H1 (cell line): ENCODE measurements around the gene SLC35E4. TPM values are rescaled to one million over a fixed set of nuclear protein-coding genes. Genes with fewer than 3 reads are reported as not detected.
"Not testable (repeated sequence)": the region's sequence is repeated elsewhere in the genome, so short reads cannot be mapped to it uniquely, and the experiment has no call there.

Source experiments
- CTCF ChIA-PET: fragments of 300-600 bp; sonication (Branson Sonifier 250); formaldehyde crosslinking; loops from one replicate; lab custom pipeline; 2021; ENCODE audit not compliant: partially characterized antibody; lab: Charles Lee
- POLR2A ChIA-PET: fragments of 300-600 bp; sonication (Branson Sonifier 250); formaldehyde crosslinking; loops from one replicate; lab custom pipeline; 2021; ENCODE audit warnings: inconsistent platforms; ENCODE audit not compliant: partially characterized antibody; lab: Charles Lee
- DNase-seq, 2 experiments: peaks; one replicate each; pipeline versions ENCODE4 v3.0.0 to v3.0.0-alpha.2; 2010 to 2022; ENCODE audit warnings: low spot score in 2 of 2, low read depth in 1 of 2, mixed read lengths in 1 of 2
- FAIRE-seq: peaks from 2 replicates; lab custom pipeline; 2011; peaks lifted over from hg19 to GRCh38; lab: Jason Lieb, UNC
- H2AFZ ChIP-seq: 2 replicates; pipeline ENCODE4 v1.8.1; 2012; ENCODE audit warnings: low read length, inconsistent platforms
- H2AK5ac ChIP-seq: 2 replicates; pipeline ENCODE4 v1.6.1; 2013; ENCODE audit warnings: low read depth, low read length
- H2BK120ac ChIP-seq: replicated peaks from 2 replicates; pipeline ENCODE3; 2013; ENCODE audit warnings: low read depth, low read length, inconsistent platforms
- H2BK12ac ChIP-seq: 2 replicates; pipeline ENCODE4 v1.6.1; 2013; ENCODE audit warnings: low read depth, low read length
- H2BK15ac ChIP-seq: 2 replicates; pipeline ENCODE4 v1.6.1; 2013; ENCODE audit warnings: low read length
- H2BK20ac ChIP-seq: 2 replicates; pipeline ENCODE4 v1.6.1; 2013; ENCODE audit warnings: low read length
- H2BK5ac ChIP-seq: 2 replicates; pipeline ENCODE4 v1.6.1; 2013; ENCODE audit warnings: low read depth, low read length
- H3K14ac ChIP-seq: 2 replicates; pipeline ENCODE4 v1.6.1; 2013; ENCODE audit warnings: inconsistent platforms; ENCODE audit not compliant: insufficient read length
- H3K18ac ChIP-seq: 2 replicates; pipeline ENCODE4 v1.6.1; 2013; ENCODE audit warnings: low read length; ENCODE audit errors: extremely low read depth
- H3K23ac ChIP-seq: 2 replicates; pipeline ENCODE4 v1.6.1; 2013; ENCODE audit warnings: inconsistent platforms; ENCODE audit not compliant: insufficient read length
- H3K23me2 ChIP-seq: 2 replicates; pipeline ENCODE4 v1.6.1; 2013; ENCODE audit warnings: low read depth, low read length
- H3K27ac ChIP-seq: 2 replicates; pipeline ENCODE4 v1.6.1; 2011; ENCODE audit warnings: low read depth, low read length, inconsistent platforms
- H3K27me3 ChIP-seq, 4 experiments: replicated peaks in 1 of 4; 1 replicate in 1 of 4; 2 replicates in 3 of 4; pipeline versions ENCODE4 v1.6.1 to v1.8.1; 2011 to 2013; ENCODE audit warnings: low read length in 3 of 4, mild to moderate bottlenecking in 3 of 4, inconsistent platforms in 2 of 4, mixed read lengths in 2 of 4, moderate library complexity in 1 of 4; ENCODE audit not compliant: control insufficient read depth in 3 of 4, insufficient read depth in 3 of 4; ENCODE audit errors: extremely low read depth in 1 of 4
- H3K36me3 ChIP-seq, 4 experiments: 2 replicates each; pipeline versions ENCODE4 v1.6.1 to v1.8.1; 2011 to 2013; ENCODE audit warnings: mild to moderate bottlenecking in 4 of 4, low read length in 3 of 4, moderate library complexity in 2 of 4, control low read depth in 1 of 4, inconsistent platforms in 1 of 4; ENCODE audit not compliant: insufficient read depth in 4 of 4, control insufficient read depth in 2 of 4
- H3K4ac ChIP-seq: replicated peaks from 2 replicates; pipeline ENCODE3; 2013; ENCODE audit warnings: low read length, low read depth, mixed read lengths, inconsistent platforms; ENCODE audit not compliant: insufficient read length
- H3K4me1 ChIP-seq, 4 experiments: replicated peaks in 1 of 4; 1 replicate in 1 of 4; 2 replicates in 3 of 4; pipeline versions ENCODE4 v1.6.1 to v1.8.1; 2011 to 2013; ENCODE audit warnings: low read length in 3 of 4, inconsistent platforms in 2 of 4, mixed read lengths in 1 of 4; ENCODE audit not compliant: insufficient read depth in 4 of 4, control insufficient read depth in 3 of 4
- H3K4me2 ChIP-seq, 2 experiments: 2 replicates each; pipeline versions ENCODE4 v1.6.1 to v1.8.1; 2011 to 2013; ENCODE audit warnings: low read depth in 2 of 2, low read length in 2 of 2, control low read depth in 1 of 2, inconsistent platforms in 1 of 2, mild to moderate bottlenecking in 1 of 2; ENCODE audit not compliant: insufficient read depth in 1 of 2
- H3K4me3 ChIP-seq, 4 experiments: fragments of 200-600, 300-600 bp in 1 of 4; sonication (generic), shearing (Covaris generic), sonication (Bioruptor Twin) in 1 of 4; 2 replicates each; pipeline versions ENCODE4 v1.5.1 to v1.8.1; 2011 to 2016; ENCODE audit warnings: low read length in 4 of 4, low read depth in 3 of 4, control low read depth in 2 of 4, inconsistent platforms in 2 of 4, mild to moderate bottlenecking in 2 of 4, mixed read lengths in 1 of 4, moderate library complexity in 1 of 4; ENCODE audit not compliant: insufficient read depth in 2 of 4; ENCODE audit errors: extremely low read depth in 1 of 4
- H3K56ac ChIP-seq: replicated peaks from 2 replicates; pipeline ENCODE3; 2013; ENCODE audit warnings: low read depth, mild to moderate bottlenecking, mixed read lengths, low read length, inconsistent platforms; ENCODE audit not compliant: insufficient read length
- H3K79me1 ChIP-seq: 2 replicates; pipeline ENCODE4 v1.6.1; 2013; ENCODE audit warnings: low read depth, low read length, control low read depth
- H3K79me2 ChIP-seq, 2 experiments: 2 replicates each; pipeline versions ENCODE4 v1.6.1 to v1.8.1; 2012 to 2013; ENCODE audit warnings: low read length in 2 of 2, mild to moderate bottlenecking in 2 of 2, inconsistent platforms in 1 of 2; ENCODE audit not compliant: insufficient read depth in 2 of 2, control insufficient read depth in 1 of 2
- H3K9ac ChIP-seq, 4 experiments: replicated peaks in 1 of 4; 1 replicate in 1 of 4; 2 replicates in 3 of 4; pipeline versions ENCODE4 v1.6.1 to v1.8.1; 2011 to 2013; ENCODE audit warnings: low read depth in 3 of 4, low read length in 3 of 4, control low read depth in 2 of 4, mild to moderate bottlenecking in 2 of 4, moderate library complexity in 2 of 4, inconsistent platforms in 1 of 4; ENCODE audit errors: extremely low read depth in 1 of 4
- H3K9me3 ChIP-seq, 2 experiments: 2 replicates each; pipeline versions ENCODE4 v1.6.1 to v1.8.1; 2012 to 2013; ENCODE audit warnings: mild to moderate bottlenecking in 2 of 2, moderate library complexity in 2 of 2, control low read depth in 1 of 2, inconsistent platforms in 1 of 2, low read depth in 1 of 2, low read length in 1 of 2, mixed read lengths in 1 of 2; ENCODE audit not compliant: insufficient read depth in 2 of 2
- H4K20me1 ChIP-seq, 2 experiments: replicated peaks in 1 of 2; 2 replicates each; pipeline versions ENCODE3 to v1.8.1; 2011 to 2013; ENCODE audit warnings: inconsistent platforms in 2 of 2, low read length in 2 of 2, mild to moderate bottlenecking in 1 of 2; ENCODE audit not compliant: insufficient read depth in 2 of 2, control insufficient read depth in 1 of 2
- H4K5ac ChIP-seq: 2 replicates; pipeline ENCODE4 v1.6.1; 2013; ENCODE audit warnings: low read length, low read depth, mixed read lengths, inconsistent platforms; ENCODE audit not compliant: insufficient read length
- H4K8ac ChIP-seq: 2 replicates; pipeline ENCODE4 v1.8.0; 2013; ENCODE audit warnings: mild to moderate bottlenecking, moderate library complexity, low read length, inconsistent platforms; ENCODE audit not compliant: insufficient read depth; ENCODE audit errors: extremely low read depth
- H4K91ac ChIP-seq: replicated peaks from 2 replicates; pipeline ENCODE3; 2013; ENCODE audit warnings: low read length, mixed read lengths, inconsistent platforms; ENCODE audit not compliant: insufficient read length
- WGBS, 2 experiments: shearing (Covaris generic) in 1 of 2; methylation state at CpG; one replicate each; pipeline versions ENCODE4 v1.1.6 to v1.1.7; 2013 to 2015; ENCODE audit warnings: low lambda C conversion rate in 2 of 2, mixed read lengths in 2 of 2, inconsistent platforms in 1 of 2, low coverage in 1 of 2, missing lambda C conversion rate in 1 of 2; ENCODE audit not compliant: insufficient replicate concordance in 2 of 2, insufficient coverage in 1 of 2, insufficient read length in 1 of 2; ENCODE audit errors: extremely low coverage in 1 of 2, missing lambda C conversion rate in 1 of 2; 5-methylcytosine and 5-hydroxymethylcytosine counted together
- polyA plus RNA-seq, 7 experiments: library from polyadenylated mRNA; depleted of rRNA in 3 of 7; stranded (reverse) in 5 of 7; unstranded in 2 of 7; fragments of >200 nt in 5 of 7; fragments of 200-250 nt in 2 of 7; gene quantifications; 1 replicate in 5 of 7; 2 replicates in 1 of 7; 4 replicates in 1 of 7; pipeline versions ENCODE4 v1.2.1 to v1.2.3, GENCODE V29; 2011 to 2013; ENCODE audit warnings: missing spikeins in 2 of 7, mixed read lengths in 2 of 7
- total RNA-seq: library from RNA; stranded (reverse); fragmentation: NEBNext Ultra II Directional; extraction: Animal tissue kit (Norgen Biotek cat#: 25700); gene quantifications from 2 replicates; pipeline ENCODE4 v1.2.1, GENCODE V29; 2021

The SLC35E4 gene
- total and polyA plus RNA-seq, 2 of the 8 experiments (the other 6 are each of a cell fraction or from before 2014, with no cell fraction given): 5.1 to 5.6 TPM

GRCh38 chr22:30631469-30631868 is 4.1 kb upstream of the SLC35E4 start:
- POLR2A ChIA-PET, FAIRE-seq: not testable (repeated sequence)
- CTCF ChIA-PET: interaction anchor here (7.8 kb wide), 1 partner anchor 124 kb away, joined by 137 read pairs; no protein-coding TSS in a partner anchor

More at GRCh38 chr22:30631469-30631868, 4.1 kb upstream of the SLC35E4 start:
- H3K4me2 ChIP-seq, H4K8ac ChIP-seq, H3K36me3 ChIP-seq, H3K9ac ChIP-seq, H3K56ac ChIP-seq, H3K4ac ChIP-seq, H4K20me1 ChIP-seq, DNase-seq, H2BK120ac ChIP-seq, H4K5ac ChIP-seq, H3K23ac ChIP-seq, H3K4me3 ChIP-seq, H2AFZ ChIP-seq, H3K79me2 ChIP-seq, H3K9me3 ChIP-seq, H3K14ac ChIP-seq, H3K18ac ChIP-seq, H2BK5ac ChIP-seq, H4K91ac ChIP-seq, H2BK15ac ChIP-seq, H2BK20ac ChIP-seq, H3K27ac ChIP-seq, H3K27me3 ChIP-seq, H2BK12ac ChIP-seq, H2AK5ac ChIP-seq, H3K79me1 ChIP-seq: not testable (repeated sequence)
- peaks cover 0 to 17% (median 10%) of the 10 kb centered on the region in 4 experiments; a peak in 6 of 7 replicates for H3K4me1 ChIP-seq
- 97% methylated on average over 6 of the region's 31 CpGs; no CpG with 5 or more reads in 1 of the 2 experiments for WGBS, 2 experiments
- peaks cover 11% of the 10 kb centered on the region; the same call in 1 of the 2 replicates for H3K23me2 ChIP-seq
